ENCODE data around the gene HUNK.
A peak's percentile ranks its signal among the peaks of the same experiment; 100 is the strongest.
"Not testable (repeated sequence)": the region's sequence is repeated elsewhere in the genome, so short reads cannot be mapped to it uniquely, and the experiment has no call there.

HUNK gene

GRCh38 chr21:32003411-32003810, 130.6 kb downstream of the HUNK start:
- no peak for DNase-seq

GRCh38 chr21:32004291-32004690, 131.5 kb downstream of the HUNK start:
- DNase-seq, result no peak

GRCh38 chr21:32007456-32007855, 134.6 kb downstream of the HUNK start:
- DNase-seq, result peak in 1 of 14 donors; percentile 1

GRCh38 chr21:32008714-32009113, 135.9 kb downstream of the HUNK start:
- no peak for DNase-seq

GRCh38 chr21:32009263-32009662, 136.4 kb downstream of the HUNK start:
- no peak for DNase-seq

- DNase-seq, result no peak
Measured at GRCh38 chr21:32015461-32016139, 142.8 kb downstream of the HUNK start.

GRCh38 chr21:32018381-32018780, 145.6 kb downstream of the HUNK start:
- no peak for DNase-seq

GRCh38 chr21:32020564-32020963, 147.7 kb downstream of the HUNK start:
- no peak for DNase-seq

- peak in 7 of 14 donors; percentile 9 to 73 (median 25) for DNase-seq
Measured at GRCh38 chr21:32021319-32021994, 148.6 kb downstream of the HUNK start.

- no peak for DNase-seq
Measured at GRCh38 chr21:32022146-32022545, 149.3 kb downstream of the HUNK start.

- no peak for DNase-seq
Measured at GRCh38 chr21:32030146-32030652, 157.4 kb downstream of the HUNK start.

GRCh38 chr21:32034850-32035249, 162.0 kb downstream of the HUNK start:
- no peak for DNase-seq

GRCh38 chr21:32035617-32036016, 162.8 kb downstream of the HUNK start:
- DNase-seq, result no peak

GRCh38 chr21:32036756-32037155, 163.9 kb downstream of the HUNK start:
- DNase-seq, result no peak

- not testable (repeated sequence) for DNase-seq
Measured at GRCh38 chr21:32038751-32039150, 165.9 kb downstream of the HUNK start.

GRCh38 chr21:32043458-32043857, 170.6 kb downstream of the HUNK start:
- DNase-seq, result no peak

GRCh38 chr21:32044205-32045180, 171.7 kb downstream of the HUNK start:
- no peak for DNase-seq

- DNase-seq, result no peak
Measured at GRCh38 chr21:32046191-32046590, 173.4 kb downstream of the HUNK start.

GRCh38 chr21:32048353-32048752, 175.5 kb downstream of the HUNK start:
- no peak for DNase-seq

All from C1 segment of cervical spinal cord (tissue), 14 donors.